Measurements from ENCODE around the gene FLII.
"Not testable (repeated sequence)": the region's sequence is repeated elsewhere in the genome, so short reads cannot be mapped to it uniquely, and the experiment has no call there.

FLII gene

GRCh38 chr17:18228176-18228682, 30.3 kb downstream of the FLII start:
- no peak overlapping the region for H3K4me3 ChIP-seq (ENCODE audit: extremely low read depth, insufficient read depth, low read length, poor library complexity, severe bottlenecking)
- H3K36me3 ChIP-seq (ENCODE audit: control insufficient read depth, insufficient read depth, low read length): peaks cover 24% of the 10 kb centered on the region
- WGBS, 2 experiments (ENCODE audit: insufficient coverage in 2 of 2): 95 to 98% methylated on average over 9 to 10 of the region's 10 CpGs
- peaks cover 32% of the 10 kb centered on the region for H3K4me1 ChIP-seq (ENCODE audit: control insufficient read depth, insufficient read depth, low read length, poor library complexity, severe bottlenecking)
- H3K9me3 ChIP-seq (ENCODE audit: control insufficient read depth, low read length): no peaks in the 10 kb centered on the region
- H3K27ac ChIP-seq (ENCODE audit: low read depth, low read length, severe bottlenecking): no peak overlapping the region

GRCh38 chr17:18227635-18228034, 30.9 kb downstream of the FLII start:
- H3K4me1 ChIP-seq (ENCODE audit: control insufficient read depth, insufficient read depth, low read length, poor library complexity, severe bottlenecking): peaks cover 32% of the 10 kb centered on the region
- H3K4me3 ChIP-seq (ENCODE audit: extremely low read depth, insufficient read depth, low read length, poor library complexity, severe bottlenecking): no peak overlapping the region
- peaks cover 18% of the 10 kb centered on the region for H3K36me3 ChIP-seq (ENCODE audit: control insufficient read depth, insufficient read depth, low read length)
- H3K27ac ChIP-seq (ENCODE audit: low read depth, low read length, severe bottlenecking): no peak overlapping the region
- H3K9me3 ChIP-seq (ENCODE audit: control insufficient read depth, low read length): no peaks in the 10 kb centered on the region
- WGBS, 2 experiments (ENCODE audit: insufficient coverage in 2 of 2): 98 to 100% methylated on average over 4 of the region's 5 CpGs

- H3K9me3 ChIP-seq (ENCODE audit: control insufficient read depth, low read length): no peaks in the 10 kb centered on the region
- peak overlapping the region; percentile 45 for H3K27ac ChIP-seq (ENCODE audit: low read depth, low read length, severe bottlenecking)
- peak overlapping the region; percentile 85 for H3K4me3 ChIP-seq (ENCODE audit: extremely low read depth, insufficient read depth, low read length, poor library complexity, severe bottlenecking)
- peaks cover 11% of the 10 kb centered on the region for H3K36me3 ChIP-seq (ENCODE audit: control insufficient read depth, insufficient read depth, low read length)
- 43 to 44% methylated on average over 10 of the region's 16 CpGs for WGBS, 2 experiments (ENCODE audit: insufficient coverage in 2 of 2)
- peaks cover 32% of the 10 kb centered on the region for H3K4me1 ChIP-seq (ENCODE audit: control insufficient read depth, insufficient read depth, low read length, poor library complexity, severe bottlenecking)
Measured at GRCh38 chr17:18226284-18226945, 32.1 kb downstream of the FLII start.

GRCh38 chr17:18225642-18226283, 32.8 kb downstream of the FLII start:
- H3K36me3 ChIP-seq (ENCODE audit: control insufficient read depth, insufficient read depth, low read length): peaks cover 11% of the 10 kb centered on the region
- WGBS, 2 experiments (ENCODE audit: insufficient coverage in 2 of 2): 0 to 1% methylated on average over 22 to 24 of the region's 57 CpGs
- H3K9me3 ChIP-seq (ENCODE audit: control insufficient read depth, low read length): no peaks in the 10 kb centered on the region
- H3K27ac ChIP-seq (ENCODE audit: low read depth, low read length, severe bottlenecking): peak overlapping the region; percentile 45
- peak overlapping the region; percentile 85 for H3K4me3 ChIP-seq (ENCODE audit: extremely low read depth, insufficient read depth, low read length, poor library complexity, severe bottlenecking)
- H3K4me1 ChIP-seq (ENCODE audit: control insufficient read depth, insufficient read depth, low read length, poor library complexity, severe bottlenecking): peaks cover 33% of the 10 kb centered on the region

- peaks cover 11% of the 10 kb centered on the region for H3K36me3 ChIP-seq (ENCODE audit: control insufficient read depth, insufficient read depth, low read length)
- peak within 1 kb of the TSS; percentile 85 for H3K4me3 ChIP-seq (ENCODE audit: extremely low read depth, insufficient read depth, low read length, poor library complexity, severe bottlenecking)
- H3K27ac ChIP-seq (ENCODE audit: low read depth, low read length, severe bottlenecking): peak within 1 kb of the TSS; percentile 88
- H3K4me1 ChIP-seq (ENCODE audit: control insufficient read depth, insufficient read depth, low read length, poor library complexity, severe bottlenecking): peaks cover 30% of the 10 kb centered on the region
- WGBS, 2 experiments (ENCODE audit: insufficient coverage in 2 of 2): 0 to 1% methylated on average over 38 to 57 of the region's 60 CpGs
- H3K9me3 ChIP-seq (ENCODE audit: control insufficient read depth, low read length): no peaks in the 10 kb centered on the region
Measured at GRCh38 chr17:18225121-18225641, 33.4 kb downstream of the FLII start, which contains the start of gene LLGL1. LLGL1 (plus strand) TSS chr17:18225635; CDS start chr17:18225683, 48 bp downstream.

- Histone ChIP-seq H3K4me1 (ENCODE audit: control insufficient read depth, insufficient read depth, low read length, poor library complexity, severe bottlenecking) (peaks cover 30% of the 10 kb centered on the region), H3K4me3 (ENCODE audit: extremely low read depth, insufficient read depth, low read length, poor library complexity, severe bottlenecking) (peak overlapping the region; percentile 22), H3K36me3 (ENCODE audit: control insufficient read depth, insufficient read depth, low read length) (peaks cover 6% of the 10 kb centered on the region), H3K27ac (ENCODE audit: low read depth, low read length, severe bottlenecking) (peak overlapping the region; percentile 88), H3K9me3 (ENCODE audit: control insufficient read depth, low read length) (no peaks in the 10 kb centered on the region)
- 5 to 8% methylated on average over 15 to 18 of the region's 23 CpGs for WGBS, 2 experiments (ENCODE audit: insufficient coverage in 2 of 2)
Measured at GRCh38 chr17:18224387-18225120, 34.0 kb downstream of the FLII start.

- Histone ChIP-seq H3K9me3 (ENCODE audit: control insufficient read depth, low read length) (no peaks in the 10 kb centered on the region), H3K4me3 (ENCODE audit: extremely low read depth, insufficient read depth, low read length, poor library complexity, severe bottlenecking) (no peak overlapping the region), H3K4me1 (ENCODE audit: control insufficient read depth, insufficient read depth, low read length, poor library complexity, severe bottlenecking) (peaks cover 30% of the 10 kb centered on the region), H3K27ac (ENCODE audit: low read depth, low read length, severe bottlenecking) (peak overlapping the region; percentile 88), H3K36me3 (ENCODE audit: control insufficient read depth, insufficient read depth, low read length) (peaks cover under 1% of the 10 kb centered on the region)
- 65 to 71% methylated on average over 3 to 4 of the region's 4 CpGs for WGBS, 2 experiments (ENCODE audit: insufficient coverage in 2 of 2)
Measured at GRCh38 chr17:18224053-18224386, 34.5 kb downstream of the FLII start.

GRCh38 chr17:18218756-18219415, 39.7 kb downstream of the FLII start:
- Histone ChIP-seq H3K9me3 (ENCODE audit: control insufficient read depth, low read length) (no peaks in the 10 kb centered on the region), H3K4me1 (ENCODE audit: control insufficient read depth, insufficient read depth, low read length, poor library complexity, severe bottlenecking) (peaks cover 6% of the 10 kb centered on the region), H3K27ac (ENCODE audit: low read depth, low read length, severe bottlenecking) (no peak overlapping the region), H3K4me3 (ENCODE audit: extremely low read depth, insufficient read depth, low read length, poor library complexity, severe bottlenecking) (no peak overlapping the region), H3K36me3 (ENCODE audit: control insufficient read depth, insufficient read depth, low read length) (no peaks in the 10 kb centered on the region)
- WGBS, 2 experiments (ENCODE audit: insufficient coverage in 2 of 2): 69 to 90% methylated on average over 2 to 3 of the region's 4 CpGs

- Histone ChIP-seq H3K4me1 (ENCODE audit: control insufficient read depth, insufficient read depth, low read length, poor library complexity, severe bottlenecking) (peaks cover 3% of the 10 kb centered on the region), H3K4me3 (ENCODE audit: extremely low read depth, insufficient read depth, low read length, poor library complexity, severe bottlenecking) (no peak overlapping the region), H3K27ac (ENCODE audit: low read depth, low read length, severe bottlenecking) (no peak overlapping the region), H3K9me3 (ENCODE audit: control insufficient read depth, low read length) (no peaks in the 10 kb centered on the region), H3K36me3 (ENCODE audit: control insufficient read depth, insufficient read depth, low read length) (no peaks in the 10 kb centered on the region)
- WGBS, 2 experiments (ENCODE audit: insufficient coverage in 2 of 2): 8 to 13% methylated on average over 4 to 5 of the region's 6 CpGs
Measured at GRCh38 chr17:18217412-18218015, 41.0 kb downstream of the FLII start.

- not testable (repeated sequence) for H3K36me3 ChIP-seq (ENCODE audit: control insufficient read depth, insufficient read depth, low read length); H3K4me1 ChIP-seq (ENCODE audit: control insufficient read depth, insufficient read depth, low read length, poor library complexity, severe bottlenecking); H3K9me3 ChIP-seq (ENCODE audit: control insufficient read depth, low read length); H3K4me3 ChIP-seq (ENCODE audit: extremely low read depth, insufficient read depth, low read length, poor library complexity, severe bottlenecking); H3K27ac ChIP-seq (ENCODE audit: low read depth, low read length, severe bottlenecking)
- 84 to 96% methylated on average over 10 of the region's 11 CpGs for WGBS, 2 experiments (ENCODE audit: insufficient coverage in 2 of 2)
Measured at GRCh38 chr17:18216906-18217305, 41.6 kb downstream of the FLII start.

Data from mesodermal cell (in vitro differentiated cells).